AML-193 (cell line): ENCODE data around the gene MATK.
"Not testable (repeated sequence)": the region's sequence is repeated elsewhere in the genome, so short reads cannot be mapped to it uniquely, and the experiment has no call there.

Experiments
- DNase-seq, 2 experiments: peaks; one replicate each; lab custom pipeline; 2025; lab: John Stamatoyannopoulos, UW

Gene MATK

DNA sequence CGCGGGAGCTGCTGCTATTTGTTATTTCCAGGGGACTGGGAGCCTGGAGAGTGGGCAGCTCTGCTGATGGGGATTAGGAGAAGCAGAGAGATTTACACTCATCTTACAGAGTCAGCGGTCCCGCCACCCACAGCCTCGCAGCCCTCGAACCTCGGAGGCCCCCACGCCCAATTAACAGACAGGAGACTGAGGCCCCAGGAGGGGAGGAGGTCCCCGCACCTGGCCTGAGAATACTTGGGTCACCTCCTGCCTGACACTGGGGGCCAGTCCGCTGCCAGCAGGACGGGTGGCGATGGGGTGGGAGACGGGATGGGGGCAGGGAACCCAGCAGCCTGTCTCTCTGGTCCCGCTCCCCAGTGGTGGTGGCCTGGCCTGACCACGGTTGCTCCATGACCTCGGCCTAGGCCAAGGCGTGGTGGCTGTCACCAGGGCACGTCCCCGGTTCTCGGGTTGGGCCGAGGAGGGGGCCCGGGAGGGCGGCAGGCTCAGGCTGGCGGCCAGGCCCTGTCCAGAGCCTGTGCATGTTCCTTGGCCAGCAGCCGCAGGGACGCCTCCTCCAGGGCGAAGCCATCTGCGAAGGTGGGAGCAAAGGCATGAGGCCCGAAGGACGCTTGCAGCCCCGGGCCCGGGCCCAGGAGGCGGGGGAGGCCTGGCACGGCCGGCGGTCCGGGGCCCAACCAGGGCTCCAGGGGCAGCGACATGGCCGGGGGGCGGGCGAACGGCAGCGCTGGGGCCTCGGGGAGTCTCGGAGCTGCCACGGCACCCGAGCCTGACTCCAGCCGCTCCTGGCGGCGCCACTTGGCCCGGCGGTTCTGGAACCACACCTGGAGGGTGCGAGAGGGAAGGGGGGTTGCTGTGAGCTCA, 15.8 kb downstream of the MATK start:
- DNase-seq, result no peak

DNA sequence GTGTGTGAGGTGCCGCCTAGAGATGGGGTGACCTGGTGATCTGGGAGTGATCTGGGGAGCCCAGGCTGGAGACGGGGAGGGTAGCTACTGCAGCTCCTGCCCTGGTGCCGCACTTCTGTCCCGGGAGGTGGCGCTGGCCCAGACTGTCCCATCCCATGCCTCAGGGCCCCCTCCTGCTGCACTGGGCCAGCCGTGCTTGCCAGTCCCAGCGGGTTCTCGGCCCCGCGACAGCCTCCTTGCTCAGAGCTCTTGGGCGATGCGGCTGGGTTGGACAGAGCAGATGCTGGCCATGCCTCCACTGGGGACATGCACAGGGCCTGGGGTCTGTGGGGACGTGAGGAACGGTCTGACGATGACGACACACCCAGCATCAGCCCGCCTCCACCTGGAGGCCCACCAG, 16.7 kb downstream of the MATK start:
- DNase-seq, result no peak

DNA sequence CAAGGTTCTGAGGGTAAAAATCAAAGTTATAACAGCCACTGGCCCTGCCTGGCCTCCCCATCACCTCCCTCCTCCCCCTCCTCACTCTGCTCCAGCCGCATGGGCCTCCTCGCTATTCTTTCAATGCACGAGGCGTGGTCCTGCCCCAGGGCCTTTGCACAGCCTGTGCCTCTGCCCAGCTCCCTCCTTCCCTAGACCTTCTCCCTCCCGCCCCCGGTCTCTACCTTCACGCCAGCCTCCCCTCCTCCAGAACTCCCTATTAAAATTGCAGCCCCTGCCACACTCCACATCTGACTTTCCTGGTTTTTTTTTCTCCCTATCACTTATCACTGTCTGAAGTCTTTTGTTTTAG, 17.5 kb downstream of the MATK start:
- DNase-seq, result no peak

DNA sequence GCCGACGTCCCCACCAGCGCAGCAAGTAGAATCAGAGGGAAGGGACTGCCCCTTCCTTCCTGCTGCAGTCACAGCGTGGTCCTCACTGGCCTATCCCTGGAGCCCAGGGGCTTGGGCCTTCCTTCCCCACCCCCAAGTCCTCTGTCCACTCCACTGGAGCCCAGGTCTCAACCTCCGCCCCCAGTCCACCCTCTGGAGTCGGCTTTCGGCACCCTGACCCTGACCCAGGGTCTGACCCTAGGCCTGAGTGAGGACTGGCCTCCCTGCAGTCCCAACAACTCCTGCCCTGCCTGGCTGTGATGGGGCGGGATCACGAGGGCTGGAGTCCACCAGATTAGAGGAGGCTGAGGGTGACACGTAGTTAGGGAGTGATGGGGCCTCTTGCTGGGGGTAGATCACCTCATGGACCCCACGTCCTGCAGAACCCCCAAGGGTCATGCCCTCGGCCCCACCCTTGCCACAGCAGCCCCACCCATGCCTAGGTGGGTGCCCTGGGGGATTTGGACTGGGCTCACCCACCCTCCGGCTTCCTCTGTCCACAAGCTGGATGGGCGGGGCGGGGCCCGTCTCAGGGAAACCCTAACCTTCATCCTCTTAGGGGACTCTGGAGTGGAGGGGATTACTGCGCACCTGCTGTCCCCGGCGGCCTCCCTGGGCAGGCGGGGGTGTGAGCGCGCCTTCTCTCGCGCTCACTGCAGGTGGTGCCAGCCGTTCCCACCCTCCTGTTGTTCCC, 18.0 kb downstream of the MATK start:
- DNase-seq, result no peak

DNA sequence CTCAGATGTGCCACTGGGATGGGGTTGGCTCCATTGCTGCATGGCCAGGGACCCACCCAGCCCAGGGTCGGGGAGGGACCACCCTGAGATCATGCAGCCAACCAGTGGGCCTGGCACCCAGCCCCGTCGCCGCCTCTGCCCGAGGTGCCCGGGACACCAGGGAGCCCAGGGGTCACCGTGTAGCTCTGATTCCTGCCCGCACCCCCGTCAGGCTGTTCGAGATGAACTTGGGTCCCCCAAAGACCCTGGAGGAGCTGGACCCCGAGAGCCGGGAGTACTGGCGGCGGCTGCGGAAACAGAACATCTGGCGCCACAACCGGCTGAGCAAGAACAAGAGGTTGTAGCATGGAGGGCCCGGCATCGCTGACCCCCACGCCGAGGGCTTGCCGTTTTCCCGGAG, 19.1 kb downstream of the MATK start:
- DNase-seq, result no peak

DNA sequence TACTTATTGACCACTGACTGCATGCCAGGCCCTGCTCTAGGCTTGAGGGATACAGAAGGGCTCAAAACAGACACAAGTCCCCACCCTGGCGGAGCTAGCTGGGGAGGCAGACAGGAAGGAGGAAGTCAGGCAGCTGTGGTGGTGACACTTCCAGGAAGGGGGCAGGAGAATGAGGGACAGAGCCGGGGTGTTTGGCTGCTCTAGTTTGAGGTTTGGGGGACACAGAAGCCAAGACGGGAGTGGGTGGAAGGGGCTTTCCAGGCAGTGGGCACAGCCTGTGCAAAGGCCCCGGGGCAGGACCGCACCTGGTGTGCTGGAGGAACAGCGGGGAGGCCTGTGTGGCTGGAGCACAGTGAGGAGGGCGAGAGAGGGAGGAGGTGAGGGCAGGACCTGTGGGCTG, 19.7 kb downstream of the MATK start:
- DNase-seq, result no peak

DNA sequence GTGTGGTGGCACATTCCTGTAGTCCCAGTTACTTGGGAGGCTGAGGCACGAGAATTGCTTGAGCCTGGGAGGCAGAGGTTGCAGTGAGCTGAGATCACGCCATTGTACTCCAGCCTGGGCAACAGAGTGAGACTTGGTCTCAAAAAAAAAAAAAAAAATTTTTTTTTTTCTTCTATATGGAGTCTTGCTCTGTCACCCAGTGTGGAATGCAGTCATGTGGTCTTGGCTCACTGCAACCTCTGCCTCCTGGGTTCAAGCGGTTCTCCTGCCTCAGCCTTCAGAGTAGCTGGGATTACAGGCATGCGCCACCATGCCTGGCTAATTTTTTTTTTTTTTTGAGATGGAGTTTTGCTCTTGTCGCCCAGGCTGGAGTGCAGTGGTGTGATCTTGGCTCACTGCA, 20.4 kb downstream of the MATK start:
- DNase-seq, result not testable (repeated sequence)

DNA sequence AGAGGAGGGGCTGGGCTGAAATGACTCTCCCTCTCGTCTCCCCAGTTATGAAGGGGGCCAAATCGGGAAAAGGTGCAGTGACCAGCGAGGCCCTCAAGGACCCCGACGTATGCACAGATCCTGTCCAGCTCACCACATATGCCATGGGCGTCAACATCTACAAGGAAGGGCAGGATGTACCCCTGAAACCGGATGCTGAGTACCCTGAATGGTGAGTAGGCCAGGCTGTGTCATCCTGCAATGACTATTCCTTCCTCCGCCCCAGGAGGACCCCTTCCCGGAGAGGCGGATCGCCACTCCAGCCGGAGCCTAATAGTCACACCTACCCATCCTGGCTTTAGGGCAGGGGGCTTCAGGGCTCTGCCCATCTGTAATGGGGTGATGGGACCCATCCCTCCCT, 21.1 kb downstream of the MATK start:
- no peak for DNase-seq

DNA sequence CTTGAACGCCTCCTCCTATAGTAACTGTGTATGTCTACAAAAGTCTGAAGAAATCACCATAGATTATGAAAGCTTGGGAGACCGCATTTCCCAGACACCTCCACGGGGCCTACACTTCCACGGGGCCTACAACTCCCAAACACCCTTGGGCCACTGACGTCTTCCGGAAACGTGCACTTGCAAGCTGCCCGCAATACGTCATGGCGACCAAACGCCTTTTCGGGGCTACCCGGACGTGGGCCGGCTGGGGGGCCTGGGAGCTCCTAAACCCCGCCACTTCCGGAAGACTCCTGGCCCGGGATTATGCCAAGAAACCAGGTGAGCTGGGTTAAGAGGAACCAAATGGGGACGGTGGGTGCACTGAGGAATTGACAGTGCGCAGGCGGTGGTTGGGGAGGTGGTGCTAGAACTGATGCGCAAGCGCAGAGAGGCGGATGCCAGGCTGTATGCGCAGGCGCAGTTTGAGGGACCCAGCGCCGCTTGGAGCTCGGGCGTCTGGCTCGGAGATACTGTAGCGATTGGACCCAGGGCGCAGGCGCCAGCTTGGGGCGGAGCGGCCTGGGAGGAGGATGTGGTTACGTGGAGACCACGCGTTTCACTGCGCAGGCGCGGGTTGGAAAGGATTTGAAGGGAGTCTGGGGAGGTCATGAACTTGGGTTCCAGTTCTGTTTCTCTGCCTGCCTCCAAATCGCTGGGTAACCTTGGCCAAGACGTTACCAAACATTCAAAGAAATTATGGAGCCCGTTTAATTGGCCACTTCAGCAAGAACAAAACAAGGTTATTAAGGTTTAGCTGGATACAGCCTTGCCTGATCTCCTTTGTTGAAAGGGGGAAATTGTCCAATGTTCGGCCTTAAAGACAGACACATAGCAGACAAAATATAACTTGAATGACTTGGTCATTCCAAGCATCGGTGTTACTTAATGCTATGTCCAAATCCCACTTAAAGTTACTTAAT, 23.4 kb downstream of the MATK start, which contains the start of gene MRPL54:
MRPL54 (plus strand) TSS at position 182 of the 959 bp plus-strand sequence; CDS start at position 201, 19 bp downstream.
- peak; percentile 98 to 99 for DNase-seq

DNA sequence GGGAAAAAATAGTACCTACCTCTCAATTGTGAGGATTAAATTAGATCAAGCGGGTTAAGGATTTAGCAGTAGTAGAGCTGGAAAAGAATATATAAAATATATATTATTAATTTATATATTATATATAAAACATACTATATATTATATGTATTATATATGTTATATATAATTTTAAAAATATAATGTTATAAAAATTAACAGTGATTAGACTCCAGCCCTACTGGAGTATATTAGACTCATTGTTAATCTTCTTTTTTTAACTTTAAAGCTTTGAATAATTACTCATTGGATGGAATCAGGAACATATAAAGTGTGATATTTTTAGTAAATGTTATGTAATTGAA, 24.1 kb downstream of the MATK start:
- DNase-seq, result no peak

DNA sequence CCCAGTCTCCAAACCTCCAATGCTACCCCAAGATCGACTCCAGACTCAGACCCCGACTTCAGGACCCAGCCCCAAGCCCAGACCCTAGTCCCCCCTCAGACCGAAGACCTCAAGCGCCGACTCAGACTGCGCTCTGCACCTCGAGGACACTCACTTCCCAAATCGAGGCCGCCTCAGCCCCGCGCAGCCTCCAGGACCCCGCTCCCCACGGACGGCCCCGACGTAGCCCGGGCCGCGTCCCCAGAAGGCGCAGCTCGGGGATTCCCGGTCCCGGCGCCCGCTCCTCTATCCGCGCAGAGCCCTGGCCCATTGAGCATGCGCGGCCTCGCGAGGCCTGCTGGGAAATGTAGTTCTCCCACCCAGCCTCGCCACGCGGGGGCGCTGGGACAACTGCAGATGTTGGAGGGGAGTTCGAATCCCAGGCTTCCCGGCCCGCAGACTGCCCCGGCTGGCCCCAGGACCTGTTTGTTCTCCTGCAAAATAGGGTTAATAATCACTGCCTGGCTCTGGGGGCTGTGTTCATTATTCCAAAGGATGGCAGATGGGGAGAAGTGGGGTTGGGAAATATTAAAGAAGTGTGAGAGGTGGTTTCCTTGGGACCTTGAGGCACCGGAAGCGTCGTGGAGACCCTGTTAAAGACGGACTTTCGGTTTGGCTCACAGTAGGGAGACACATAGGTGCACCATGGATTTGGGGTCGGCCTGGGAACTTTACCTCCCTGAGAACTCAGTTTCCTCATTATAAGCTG, 24.6 kb downstream of the MATK start, which contains the start of gene APBA3:
APBA3 (minus strand) TSS at position 311 of the 748 bp plus-strand sequence. CDS start 1,428 bp downstream, outside the sequence.
- DNase-seq, result peak; percentile 64 to 66

DNA sequence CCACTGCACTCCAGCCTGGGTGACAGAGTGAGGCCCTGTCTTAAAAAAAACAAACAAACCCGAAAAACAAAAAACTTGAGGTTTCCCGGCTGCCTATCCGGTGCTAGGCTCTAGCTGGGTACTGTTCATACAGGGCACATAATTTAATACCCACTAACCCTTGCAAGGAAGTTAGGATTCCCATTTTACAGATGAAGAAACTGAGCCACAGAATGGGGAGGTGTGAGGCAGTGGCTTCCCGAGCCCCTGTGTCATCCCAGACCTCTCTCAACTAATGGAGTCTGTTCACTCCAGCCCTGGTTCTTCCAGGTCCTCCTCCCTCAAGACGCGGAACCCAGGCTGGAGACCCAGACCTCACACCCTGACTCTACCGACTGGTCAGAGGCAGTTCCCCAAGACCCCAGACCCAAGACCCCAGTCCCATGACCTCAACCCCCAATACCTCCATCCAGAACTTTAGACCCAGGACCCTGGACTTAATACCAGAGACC, 25.3 kb downstream of the MATK start:
- no peak for DNase-seq

DNA sequence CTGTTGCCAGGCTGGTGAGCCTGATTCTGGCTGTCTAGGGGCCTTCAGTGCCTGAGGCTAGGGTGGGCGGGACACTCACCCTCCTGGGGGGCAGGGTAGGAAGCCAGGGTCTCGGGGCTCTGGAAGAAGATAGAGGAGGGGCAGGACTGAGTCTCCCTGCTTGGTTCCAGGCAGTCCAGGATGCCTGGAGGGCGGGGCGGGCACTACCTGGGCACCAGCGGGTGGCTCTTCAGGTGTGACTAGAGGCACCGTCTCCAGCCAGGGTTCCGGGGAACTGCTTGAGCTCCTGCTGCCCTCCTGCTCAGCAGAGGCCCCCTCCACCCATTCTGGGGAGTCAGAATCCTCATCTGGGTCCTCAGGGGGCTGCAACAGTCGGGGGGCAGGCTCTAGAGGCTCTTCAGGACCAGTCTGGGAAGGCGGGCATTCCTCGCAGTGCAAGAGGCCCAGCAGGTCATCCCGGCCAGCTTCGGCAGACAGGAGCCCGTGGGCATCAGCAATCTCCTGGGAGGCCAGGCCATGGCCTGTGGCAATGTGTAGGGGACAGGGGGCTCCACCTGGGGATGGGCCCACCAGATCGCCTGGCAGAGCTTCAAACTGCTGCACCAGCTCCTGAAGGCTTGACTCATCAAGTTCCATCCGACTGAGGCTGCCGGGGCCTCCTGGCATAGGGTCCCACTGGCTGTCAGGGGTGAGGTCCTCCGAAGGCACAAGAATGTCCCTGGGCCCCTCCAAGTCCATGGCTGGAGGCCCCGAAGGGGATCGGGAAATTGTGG, 26.5 kb downstream of the MATK start:
- no peak for DNase-seq

DNA sequence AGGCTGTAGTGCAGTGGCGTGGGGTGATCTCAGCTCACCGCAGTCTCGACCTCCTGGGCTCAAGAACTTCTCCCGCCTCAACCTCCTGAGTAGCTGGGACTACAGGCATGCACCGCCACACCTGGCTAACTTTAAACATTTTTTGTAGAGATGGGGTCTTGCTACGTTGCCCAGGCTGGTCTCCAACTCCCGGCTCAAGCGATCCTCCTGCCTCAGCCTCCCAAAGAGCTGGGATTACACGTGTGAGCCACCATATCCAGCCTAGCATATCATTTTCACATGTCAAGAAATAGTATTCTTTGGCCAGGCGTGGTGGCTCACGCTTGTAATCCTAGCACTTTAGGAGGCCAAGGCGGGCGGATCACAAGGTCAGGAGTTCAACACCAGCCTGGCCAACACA, 27.9 kb downstream of the MATK start:
- not testable (repeated sequence) for DNase-seq

DNA sequence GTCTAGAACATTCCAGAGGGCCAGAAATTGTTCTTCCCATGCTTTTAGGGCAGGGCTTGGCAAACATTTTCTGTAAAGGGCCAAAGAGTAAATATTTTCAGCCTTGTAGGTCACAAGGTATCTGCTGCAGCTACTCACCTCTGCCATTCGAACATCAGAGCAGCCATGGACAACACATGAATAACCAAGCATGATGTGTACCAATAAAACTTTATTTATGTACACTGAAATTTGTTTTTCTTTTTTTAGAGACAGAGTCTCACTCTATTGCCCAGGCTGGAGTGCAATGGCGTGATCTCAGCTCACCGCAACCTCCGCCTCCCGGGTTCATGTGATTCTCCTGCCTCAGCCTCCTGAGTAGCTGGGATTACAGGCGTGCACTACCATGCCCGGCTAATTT, 28.5 kb downstream of the MATK start:
- DNase-seq, result not testable (repeated sequence)

DNA sequence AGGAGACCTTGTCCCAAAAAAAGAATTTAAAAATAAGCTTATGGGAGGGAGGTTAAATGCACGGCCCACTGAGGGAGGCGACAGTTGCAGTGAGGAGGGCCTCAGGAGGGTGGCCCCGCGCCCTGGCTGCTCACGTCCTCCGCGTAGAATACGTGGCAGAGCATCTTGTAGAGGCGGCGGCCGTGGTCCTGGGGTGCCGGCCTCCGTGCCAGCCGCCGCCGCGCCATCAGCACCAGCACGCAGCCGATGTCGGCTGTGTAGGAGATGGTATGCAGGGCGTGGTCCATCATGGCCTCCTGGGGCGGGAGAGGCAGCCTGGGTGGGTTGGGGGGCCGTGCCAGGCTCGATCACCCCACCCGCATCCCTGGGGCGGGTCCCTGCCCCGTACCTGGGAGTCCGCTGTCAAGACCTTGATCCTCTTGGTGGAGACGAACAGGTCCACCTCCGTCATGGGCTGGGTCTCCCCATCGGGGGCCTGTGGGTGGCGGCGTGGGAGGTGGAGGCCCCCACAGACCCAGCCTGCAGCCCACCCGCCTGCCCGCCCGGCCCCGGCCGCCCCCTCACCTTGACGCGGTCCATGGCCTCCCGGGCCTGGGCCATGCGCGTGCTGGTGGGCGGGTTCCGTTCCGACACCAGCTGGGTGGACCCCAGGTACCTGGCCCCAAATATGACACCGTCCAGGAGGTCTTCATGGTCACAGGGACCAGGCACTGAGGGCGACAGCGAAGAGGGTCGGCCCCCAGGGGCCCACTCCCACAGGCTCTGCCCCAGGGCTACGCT, 32.4 kb downstream of the MATK start:
- DNase-seq, result no peak

DNA sequence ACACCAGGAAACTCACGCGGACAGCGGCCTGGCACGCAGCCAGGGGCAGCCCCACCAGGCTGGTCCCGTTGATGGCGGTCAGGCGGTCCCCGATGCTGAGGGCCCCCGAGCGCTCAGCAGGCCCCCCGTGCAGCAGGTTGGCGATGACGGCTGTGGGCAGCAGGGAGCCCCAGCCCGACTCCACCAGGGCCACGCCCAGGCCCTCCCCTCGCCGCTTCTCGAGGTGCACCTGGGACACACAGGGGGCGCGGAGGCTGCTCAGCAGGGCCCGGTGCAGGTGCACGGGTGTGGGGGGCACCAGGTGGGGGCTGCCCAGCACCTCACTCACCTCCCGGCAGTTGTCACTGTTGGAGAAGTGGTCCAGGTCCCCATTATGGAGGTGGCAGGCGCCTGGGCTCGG, 33.7 kb downstream of the MATK start:
- no peak for DNase-seq

DNA sequence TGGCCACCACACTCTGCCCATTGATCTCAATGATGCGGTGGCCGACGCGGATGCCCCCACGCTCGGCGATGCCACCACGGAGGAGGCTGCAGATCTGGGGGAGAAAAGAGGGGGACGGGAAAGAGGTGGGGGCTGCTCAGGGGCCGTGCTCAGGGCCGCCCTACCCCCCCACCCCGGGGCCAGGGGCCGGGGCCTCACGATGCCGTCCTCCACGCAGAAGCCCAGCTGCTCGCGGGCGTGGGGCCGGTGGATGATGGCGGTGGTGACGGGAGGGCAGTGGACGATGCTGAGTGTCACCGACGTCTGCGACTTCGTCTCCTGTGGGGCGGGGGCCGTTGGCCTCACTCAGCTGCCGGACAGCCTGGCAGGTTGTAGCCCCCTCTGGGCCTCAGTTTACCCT, 34.9 kb downstream of the MATK start:
- no peak for DNase-seq

DNA sequence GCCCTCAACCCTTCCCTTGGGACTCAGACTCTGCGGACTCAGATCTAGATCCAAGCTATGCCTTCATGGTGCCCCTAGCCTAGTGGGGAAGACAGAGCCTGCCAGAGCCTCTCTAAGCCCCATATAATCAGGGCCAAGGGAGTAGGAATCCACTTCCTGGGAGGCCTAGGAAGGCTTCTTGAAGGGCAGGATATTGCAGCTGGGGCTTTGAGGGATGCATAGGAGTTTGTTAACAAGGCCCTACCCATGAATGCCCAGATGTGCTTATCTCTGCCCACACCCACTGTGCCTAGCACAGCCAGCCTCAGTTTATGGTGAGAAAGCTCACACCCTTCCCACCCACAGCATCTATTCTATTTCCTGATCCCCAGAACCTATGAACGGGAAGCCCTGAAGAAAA, 36.0 kb downstream of the MATK start:
- DNase-seq, result no peak

DNA sequence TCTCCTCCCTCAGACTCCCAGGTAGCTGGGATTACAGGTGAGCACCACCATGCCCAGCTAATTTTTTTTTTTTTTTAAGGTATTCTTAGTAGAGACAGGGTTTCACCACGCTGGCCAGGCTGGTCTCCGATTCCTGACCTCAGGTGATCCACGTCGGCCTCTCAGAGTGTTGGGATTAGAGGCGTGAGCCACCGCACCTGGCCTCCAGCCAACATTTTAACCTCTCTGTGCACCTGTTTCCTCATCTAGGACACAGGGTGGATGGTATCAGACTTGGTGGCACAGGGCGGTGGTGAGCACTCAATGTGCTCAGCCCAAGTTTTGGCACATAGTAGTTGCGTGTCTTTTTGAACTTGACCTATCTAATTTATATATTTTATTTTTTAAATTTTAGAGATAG, 37.2 kb downstream of the MATK start:
- no peak for DNase-seq
